Stimulated activated CD8-positive, alpha-beta memory T cell treated with anti-CD3 and anti-CD28 coated beads, Interleukin-12 subunit alpha, Interleukin-12 subunit beta, amount 100 ng/mL, for 4 hours (primary cell): ENCODE measurements around the gene TECTB.

Source experiments
- DNase-seq: peaks from one replicate; pipeline ENCODE4 v3.0.0-alpha.2; 2020; ENCODE audit warnings: low read depth

The TECTB gene

GRCh38 chr10:112274831-112275230 lies 8.4 kb upstream of the TECTB start:
- DNase-seq: no peak

GRCh38 chr10:112275512-112276245 lies 7.5 kb upstream of the TECTB start:
- DNase-seq: no peak

- no peak for DNase-seq
Measured at GRCh38 chr10:112278871-112279270, 4.3 kb upstream of the TECTB start.

- no peak for DNase-seq
Measured at GRCh38 chr10:112279433-112279832, 3.8 kb upstream of the TECTB start.

- no peak for DNase-seq
Measured at GRCh38 chr10:112280205-112280921, 2.8 kb upstream of the TECTB start.

- no peak for DNase-seq
Measured at GRCh38 chr10:112282086-112282485, 1.1 kb upstream of the TECTB start.

- no peak for DNase-seq
Measured at GRCh38 chr10:112286837-112287818, 3.9 kb downstream of the TECTB start.

GRCh38 chr10:112287844-112288243 lies 4.6 kb downstream of the TECTB start:
- DNase-seq: no peak

- no peak for DNase-seq
Measured at GRCh38 chr10:112288486-112288885, 5.3 kb downstream of the TECTB start.

GRCh38 chr10:112289373-112290053 lies 6.3 kb downstream of the TECTB start:
- DNase-seq: no peak

GRCh38 chr10:112290054-112290373 lies 6.8 kb downstream of the TECTB start:
- DNase-seq: no peak

GRCh38 chr10:112294169-112294568 lies 11.0 kb downstream of the TECTB start:
- DNase-seq: no peak

GRCh38 chr10:112295853-112296830 lies 12.9 kb downstream of the TECTB start:
- DNase-seq: no peak

- DNase-seq: no peak
Measured at GRCh38 chr10:112296908-112297331, 13.7 kb downstream of the TECTB start.

- no peak for DNase-seq
Measured at GRCh38 chr10:112298581-112298980, 15.4 kb downstream of the TECTB start.

- no peak for DNase-seq
Measured at GRCh38 chr10:112299456-112299855, 16.3 kb downstream of the TECTB start.

- DNase-seq: no peak
Measured at GRCh38 chr10:112302335-112302734, 19.1 kb downstream of the TECTB start.

GRCh38 chr10:112303528-112303927 lies 20.3 kb downstream of the TECTB start:
- DNase-seq: no peak

GRCh38 chr10:112304267-112304859 lies 21.2 kb downstream of the TECTB start:
- DNase-seq: no peak
